H1 (cell line): ENCODE measurements around the gene CYP2S1. TPM values are rescaled to one million over a fixed set of nuclear protein-coding genes. Genes with fewer than 3 reads are reported as not detected.

ENCODE experiments used
- CTCF ChIA-PET: fragments of 300-600 bp; sonication (Branson Sonifier 250); formaldehyde crosslinking; loops from one replicate; lab custom pipeline; 2021; ENCODE audit not compliant: partially characterized antibody; lab: Charles Lee
- POLR2A ChIA-PET: fragments of 300-600 bp; sonication (Branson Sonifier 250); formaldehyde crosslinking; loops from one replicate; lab custom pipeline; 2021; ENCODE audit warnings: inconsistent platforms; ENCODE audit not compliant: partially characterized antibody; lab: Charles Lee
- DNase-seq, 2 experiments: peaks; one replicate each; pipeline versions ENCODE4 v3.0.0 to v3.0.0-alpha.2; 2010 to 2022; ENCODE audit warnings: low spot score in 2 of 2, low read depth in 1 of 2, mixed read lengths in 1 of 2
- FAIRE-seq: peaks from 2 replicates; lab custom pipeline; 2011; peaks lifted over from hg19 to GRCh38; lab: Jason Lieb, UNC
- H2AFZ ChIP-seq: 2 replicates; pipeline ENCODE4 v1.8.1; 2012; ENCODE audit warnings: low read length, inconsistent platforms
- H2AK5ac ChIP-seq: 2 replicates; pipeline ENCODE4 v1.6.1; 2013; ENCODE audit warnings: low read depth, low read length
- H2BK120ac ChIP-seq: replicated peaks from 2 replicates; pipeline ENCODE3; 2013; ENCODE audit warnings: low read depth, low read length, inconsistent platforms
- H2BK12ac ChIP-seq: 2 replicates; pipeline ENCODE4 v1.6.1; 2013; ENCODE audit warnings: low read depth, low read length
- H2BK15ac ChIP-seq: 2 replicates; pipeline ENCODE4 v1.6.1; 2013; ENCODE audit warnings: low read length
- H2BK20ac ChIP-seq: 2 replicates; pipeline ENCODE4 v1.6.1; 2013; ENCODE audit warnings: low read length
- H2BK5ac ChIP-seq: 2 replicates; pipeline ENCODE4 v1.6.1; 2013; ENCODE audit warnings: low read depth, low read length
- H3K14ac ChIP-seq: 2 replicates; pipeline ENCODE4 v1.6.1; 2013; ENCODE audit warnings: inconsistent platforms; ENCODE audit not compliant: insufficient read length
- H3K18ac ChIP-seq: 2 replicates; pipeline ENCODE4 v1.6.1; 2013; ENCODE audit warnings: low read length; ENCODE audit errors: extremely low read depth
- H3K23ac ChIP-seq: 2 replicates; pipeline ENCODE4 v1.6.1; 2013; ENCODE audit warnings: inconsistent platforms; ENCODE audit not compliant: insufficient read length
- H3K23me2 ChIP-seq: 2 replicates; pipeline ENCODE4 v1.6.1; 2013; ENCODE audit warnings: low read depth, low read length
- H3K27ac ChIP-seq: 2 replicates; pipeline ENCODE4 v1.6.1; 2011; ENCODE audit warnings: low read depth, low read length, inconsistent platforms
- H3K27me3 ChIP-seq, 4 experiments: replicated peaks in 1 of 4; 1 replicate in 1 of 4; 2 replicates in 3 of 4; pipeline versions ENCODE4 v1.6.1 to v1.8.1; 2011 to 2013; ENCODE audit warnings: low read length in 3 of 4, mild to moderate bottlenecking in 3 of 4, inconsistent platforms in 2 of 4, mixed read lengths in 2 of 4, moderate library complexity in 1 of 4; ENCODE audit not compliant: control insufficient read depth in 3 of 4, insufficient read depth in 3 of 4; ENCODE audit errors: extremely low read depth in 1 of 4
- H3K36me3 ChIP-seq, 4 experiments: 2 replicates each; pipeline versions ENCODE4 v1.6.1 to v1.8.1; 2011 to 2013; ENCODE audit warnings: mild to moderate bottlenecking in 4 of 4, low read length in 3 of 4, moderate library complexity in 2 of 4, control low read depth in 1 of 4, inconsistent platforms in 1 of 4; ENCODE audit not compliant: insufficient read depth in 4 of 4, control insufficient read depth in 2 of 4
- H3K4ac ChIP-seq: replicated peaks from 2 replicates; pipeline ENCODE3; 2013; ENCODE audit warnings: low read length, low read depth, mixed read lengths, inconsistent platforms; ENCODE audit not compliant: insufficient read length
- H3K4me1 ChIP-seq, 4 experiments: replicated peaks in 1 of 4; 1 replicate in 1 of 4; 2 replicates in 3 of 4; pipeline versions ENCODE4 v1.6.1 to v1.8.1; 2011 to 2013; ENCODE audit warnings: low read length in 3 of 4, inconsistent platforms in 2 of 4, mixed read lengths in 1 of 4; ENCODE audit not compliant: insufficient read depth in 4 of 4, control insufficient read depth in 3 of 4
- H3K4me2 ChIP-seq, 2 experiments: 2 replicates each; pipeline versions ENCODE4 v1.6.1 to v1.8.1; 2011 to 2013; ENCODE audit warnings: low read depth in 2 of 2, low read length in 2 of 2, control low read depth in 1 of 2, inconsistent platforms in 1 of 2, mild to moderate bottlenecking in 1 of 2; ENCODE audit not compliant: insufficient read depth in 1 of 2
- H3K4me3 ChIP-seq, 4 experiments: fragments of 200-600, 300-600 bp in 1 of 4; sonication (generic), shearing (Covaris generic), sonication (Bioruptor Twin) in 1 of 4; 2 replicates each; pipeline versions ENCODE4 v1.5.1 to v1.8.1; 2011 to 2016; ENCODE audit warnings: low read length in 4 of 4, low read depth in 3 of 4, control low read depth in 2 of 4, inconsistent platforms in 2 of 4, mild to moderate bottlenecking in 2 of 4, mixed read lengths in 1 of 4, moderate library complexity in 1 of 4; ENCODE audit not compliant: insufficient read depth in 2 of 4; ENCODE audit errors: extremely low read depth in 1 of 4
- H3K56ac ChIP-seq: replicated peaks from 2 replicates; pipeline ENCODE3; 2013; ENCODE audit warnings: low read depth, mild to moderate bottlenecking, mixed read lengths, low read length, inconsistent platforms; ENCODE audit not compliant: insufficient read length
- H3K79me1 ChIP-seq: 2 replicates; pipeline ENCODE4 v1.6.1; 2013; ENCODE audit warnings: low read depth, low read length, control low read depth
- H3K79me2 ChIP-seq, 2 experiments: 2 replicates each; pipeline versions ENCODE4 v1.6.1 to v1.8.1; 2012 to 2013; ENCODE audit warnings: low read length in 2 of 2, mild to moderate bottlenecking in 2 of 2, inconsistent platforms in 1 of 2; ENCODE audit not compliant: insufficient read depth in 2 of 2, control insufficient read depth in 1 of 2
- H3K9ac ChIP-seq, 4 experiments: replicated peaks in 1 of 4; 1 replicate in 1 of 4; 2 replicates in 3 of 4; pipeline versions ENCODE4 v1.6.1 to v1.8.1; 2011 to 2013; ENCODE audit warnings: low read depth in 3 of 4, low read length in 3 of 4, control low read depth in 2 of 4, mild to moderate bottlenecking in 2 of 4, moderate library complexity in 2 of 4, inconsistent platforms in 1 of 4; ENCODE audit errors: extremely low read depth in 1 of 4
- H3K9me3 ChIP-seq, 2 experiments: 2 replicates each; pipeline versions ENCODE4 v1.6.1 to v1.8.1; 2012 to 2013; ENCODE audit warnings: mild to moderate bottlenecking in 2 of 2, moderate library complexity in 2 of 2, control low read depth in 1 of 2, inconsistent platforms in 1 of 2, low read depth in 1 of 2, low read length in 1 of 2, mixed read lengths in 1 of 2; ENCODE audit not compliant: insufficient read depth in 2 of 2
- H4K20me1 ChIP-seq, 2 experiments: replicated peaks in 1 of 2; 2 replicates each; pipeline versions ENCODE3 to v1.8.1; 2011 to 2013; ENCODE audit warnings: inconsistent platforms in 2 of 2, low read length in 2 of 2, mild to moderate bottlenecking in 1 of 2; ENCODE audit not compliant: insufficient read depth in 2 of 2, control insufficient read depth in 1 of 2
- H4K5ac ChIP-seq: 2 replicates; pipeline ENCODE4 v1.6.1; 2013; ENCODE audit warnings: low read length, low read depth, mixed read lengths, inconsistent platforms; ENCODE audit not compliant: insufficient read length
- H4K8ac ChIP-seq: 2 replicates; pipeline ENCODE4 v1.8.0; 2013; ENCODE audit warnings: mild to moderate bottlenecking, moderate library complexity, low read length, inconsistent platforms; ENCODE audit not compliant: insufficient read depth; ENCODE audit errors: extremely low read depth
- H4K91ac ChIP-seq: replicated peaks from 2 replicates; pipeline ENCODE3; 2013; ENCODE audit warnings: low read length, mixed read lengths, inconsistent platforms; ENCODE audit not compliant: insufficient read length
- BRCA1 ChIP-seq: IDR thresholded peaks from 2 replicates; pipeline ENCODE4 v1.6.1; 2012; ENCODE audit warnings: low read depth, low read length, improper control_type of control experiment
- EZH2 ChIP-seq: fragments of 200-600 bp; sonication (generic); IDR thresholded peaks from 2 replicates; pipeline ENCODE4 v1.7.1; 2012; ENCODE audit warnings: low read depth, mild to moderate bottlenecking, moderate library complexity, low read length, inconsistent platforms; ENCODE audit not compliant: severe bottlenecking
- KDM4A ChIP-seq: IDR thresholded peaks from one replicate; pipeline ENCODE4 v1.7.1; 2012; ENCODE audit warnings: low read depth, mild to moderate bottlenecking, moderate library complexity, low read length, inconsistent platforms; ENCODE audit not compliant: severe bottlenecking
- MAFK ChIP-seq: IDR thresholded peaks from 2 replicates; pipeline ENCODE4 v1.6.1; 2012; ENCODE audit warnings: low read depth, mild to moderate bottlenecking, improper control_type of control experiment, low read length
- NANOG ChIP-seq: IDR thresholded peaks from 2 replicates; pipeline ENCODE4 v1.6.1; 2011; ENCODE audit warnings: low read length, low read depth, mild to moderate bottlenecking, inconsistent platforms; ENCODE audit not compliant: insufficient read depth, poor library complexity, severe bottlenecking
- POU5F1 ChIP-seq: IDR thresholded peaks from 2 replicates; pipeline ENCODE4 v1.6.1; 2011; ENCODE audit warnings: low read depth, mild to moderate bottlenecking, low read length, moderate library complexity
- RBBP5 ChIP-seq: IDR thresholded peaks from 2 replicates; pipeline ENCODE4 v1.7.1; 2012; ENCODE audit warnings: low read depth, mild to moderate bottlenecking, inconsistent platforms, low read length, moderate library complexity, borderline replicate concordance
- SP4 ChIP-seq: IDR thresholded peaks from 2 replicates; pipeline ENCODE4 v1.6.1; 2012; ENCODE audit warnings: low read length, inconsistent platforms
- ZNF274 ChIP-seq: IDR thresholded peaks from 2 replicates; pipeline ENCODE4 v1.7.0; 2012; ENCODE audit warnings: low read length, borderline replicate concordance; ENCODE audit errors: extremely low read depth
- WGBS, 2 experiments: shearing (Covaris generic) in 1 of 2; methylation state at CpG; one replicate each; pipeline versions ENCODE4 v1.1.6 to v1.1.7; 2013 to 2015; ENCODE audit warnings: low lambda C conversion rate in 2 of 2, mixed read lengths in 2 of 2, inconsistent platforms in 1 of 2, low coverage in 1 of 2, missing lambda C conversion rate in 1 of 2; ENCODE audit not compliant: insufficient replicate concordance in 2 of 2, insufficient coverage in 1 of 2, insufficient read length in 1 of 2; ENCODE audit errors: extremely low coverage in 1 of 2, missing lambda C conversion rate in 1 of 2; 5-methylcytosine and 5-hydroxymethylcytosine counted together
- polyA plus RNA-seq, 7 experiments: library from polyadenylated mRNA; depleted of rRNA in 3 of 7; stranded (reverse) in 5 of 7; unstranded in 2 of 7; fragments of >200 nt in 5 of 7; fragments of 200-250 nt in 2 of 7; gene quantifications; 1 replicate in 5 of 7; 2 replicates in 1 of 7; 4 replicates in 1 of 7; pipeline versions ENCODE4 v1.2.1 to v1.2.3, GENCODE V29; 2011 to 2013; ENCODE audit warnings: missing spikeins in 2 of 7, mixed read lengths in 2 of 7
- total RNA-seq: library from RNA; stranded (reverse); fragmentation: NEBNext Ultra II Directional; extraction: Animal tissue kit (Norgen Biotek cat#: 25700); gene quantifications from 2 replicates; pipeline ENCODE4 v1.2.1, GENCODE V29; 2021
- TF ChIP-seq, protein P1 (sequence below): IDR thresholded peaks from 2 replicates; pipeline ENCODE4 v1.6.1; 2012; ENCODE audit warnings: inconsistent platforms

The CYP2S1 gene
- total and polyA plus RNA-seq, 2 of the 8 experiments (the other 6 are each of a cell fraction or from before 2014, with no cell fraction given), result 97.9 to 245 TPM

DNA sequence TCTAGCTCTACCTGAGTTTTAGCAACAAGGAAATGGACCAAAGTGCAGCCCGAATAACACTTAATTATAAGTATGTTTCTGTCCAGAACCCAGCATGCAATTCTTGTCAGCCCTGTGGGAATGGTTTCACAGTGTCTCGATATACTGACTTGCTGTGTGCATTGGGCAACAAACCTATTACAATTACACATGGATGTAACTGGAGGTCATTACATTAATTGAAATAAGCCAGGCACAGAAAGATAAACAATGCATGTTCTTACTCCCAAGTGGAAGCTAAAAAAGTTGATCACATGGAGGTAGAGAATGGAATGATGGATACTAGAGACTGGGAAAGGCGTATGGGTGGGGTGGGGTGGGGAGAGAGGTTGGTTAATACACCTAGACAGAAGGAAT lies 5.1 kb upstream of the CYP2S1 start:
- H3K56ac ChIP-seq, result no peak overlapping the region
- CTCF ChIA-PET, result interaction anchor here (0.5 to 1.4 kb wide), 5 partner anchors 9 to 381 kb away, joined by 3 to 7 read pairs (median 3); no protein-coding TSS in a partner anchor

More for the DNA sequence above, 5.1 kb upstream of the CYP2S1 start:
- Histone ChIP-seq H3K27me3 (no peaks in the 10 kb centered on the region), H3K9me3 (no peaks in the 10 kb centered on the region), H2BK20ac (peak overlapping the region; percentile 87; the same call in 1 of the 2 replicates), H2AK5ac (no peak overlapping the region; the same call in 1 of the 2 replicates), H3K4me1 (peaks cover 0 to 24% (median 13%) of the 10 kb centered on the region in 4 experiments; a peak in 6 of 7 replicates), H3K23me2 (peaks cover 8% of the 10 kb centered on the region; the same call in 1 of the 2 replicates), H3K4ac (peak overlapping the region; percentile 86), H2AFZ (no peak overlapping the region), H4K20me1 (no peaks in the 10 kb centered on the region), H3K9ac (no peak overlapping the region), H4K8ac (no peak overlapping the region), H4K5ac (peak overlapping the region; percentile 85), H3K18ac (no peak overlapping the region; the same call in 1 of the 2 replicates), H3K79me2 (peaks cover 7 to 14% of the 10 kb centered on the region in 2 experiments; a peak in 3 of 4 replicates), H2BK5ac (peak overlapping the region; percentile 83; the same call in 1 of the 2 replicates)
- no peak for DNase-seq
- POLR2A ChIA-PET, result interaction anchor here (0.6 to 1.6 kb wide), 6 partner anchors 22 to 112 kb away, joined by 3 to 5 read pairs (median 3); partner anchors contain the start of gene HNRNPUL1
- TF ChIP-seq POU5F1 (no peak), NANOG (no peak), BRCA1 (no peak), ZNF274 (no peak), MAFK (no peak), EZH2 (no peak), RBBP5 (no peak), KDM4A (no peak), SP4 (no peak)
- TF ChIP-seq, protein P1, sequence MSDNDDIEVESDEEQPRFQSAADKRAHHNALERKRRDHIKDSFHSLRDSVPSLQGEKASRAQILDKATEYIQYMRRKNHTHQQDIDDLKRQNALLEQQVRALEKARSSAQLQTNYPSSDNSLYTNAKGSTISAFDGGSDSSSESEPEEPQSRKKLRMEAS, result no peak
- TF ChIP-seq, all 59 proteins: peak for 0
- peak overlapping the region; percentile 50 for H2BK120ac ChIP-seq
- H3K14ac ChIP-seq, result no peak overlapping the region
- H2BK12ac ChIP-seq, result peak overlapping the region; percentile 1; the same call in 1 of the 2 replicates
- H3K36me3 ChIP-seq, result no peaks in the 10 kb centered on the region
- 81 to 100% methylated on average over 1 to 2 of the region's 3 CpGs for WGBS, 2 experiments
- FAIRE-seq, result no peak
- no peak overlapping the region for H3K27ac ChIP-seq
- H4K91ac ChIP-seq, result peak overlapping the region; percentile 86
- H3K79me1 ChIP-seq, result no peaks in the 10 kb centered on the region
- H3K23ac ChIP-seq, result no peak overlapping the region
- H3K4me2 ChIP-seq, result peak overlapping the region; percentile 29 to 50; a peak in 2 of 4 replicates
- H3K4me3 ChIP-seq, result no peak overlapping the region
- H2BK15ac ChIP-seq, result no peak overlapping the region
